CD8-positive, alpha-beta memory T cell (primary cell): Measurements from ENCODE around the gene DIP2A. TPM values are rescaled to one million over a fixed set of nuclear protein-coding genes. Genes with fewer than 3 reads are reported as not detected.
A peak's percentile ranks its signal among the peaks of the same experiment; 100 is the strongest.

ENCODE experiments used
- CTCF ChIA-PET: fragments of 350-600 bp; sonication (Branson Sonifier 250); formaldehyde crosslinking; loops from one replicate; lab custom pipeline; 2021; ENCODE audit warnings: antibody characterized with exemption; lab: Charles Lee
- POLR2A ChIA-PET: fragments of 350-600 bp; sonication (Branson Sonifier 250); formaldehyde crosslinking; loops from one replicate; lab custom pipeline; 2021; ENCODE audit warnings: antibody characterized with exemption; lab: Charles Lee
- DNase-seq, 5 donors: peaks; one replicate each; pipeline versions ENCODE4 v3.0.0 to v3.0.0-alpha.2; 2020 to 2022; ENCODE audit warnings: mixed read lengths in 1 of 5
- H3K27ac ChIP-seq: one replicate; pipeline ENCODE4 v1.7.0; 2013; ENCODE audit warnings: low read depth, mild to moderate bottlenecking, low read length, moderate library complexity
- H3K27me3 ChIP-seq: 2 replicates; pipeline ENCODE4 v1.7.0; 2013; ENCODE audit warnings: low read length, mild to moderate bottlenecking; ENCODE audit not compliant: insufficient read depth, poor library complexity, severe bottlenecking
- H3K36me3 ChIP-seq: 2 replicates; pipeline ENCODE4 v1.7.0; 2013; ENCODE audit warnings: mild to moderate bottlenecking, low read length, moderate library complexity; ENCODE audit not compliant: insufficient read depth
- H3K4me1 ChIP-seq: 2 replicates; pipeline ENCODE4 v1.7.0; 2013; ENCODE audit warnings: mild to moderate bottlenecking, low read length, moderate library complexity; ENCODE audit not compliant: insufficient read depth
- H3K4me3 ChIP-seq: 2 replicates; pipeline ENCODE4 v1.7.0; 2013; ENCODE audit warnings: mild to moderate bottlenecking, low read length
- H3K9me3 ChIP-seq: 2 replicates; pipeline ENCODE4 v1.7.0; 2013; ENCODE audit warnings: mild to moderate bottlenecking, low read length
- H3K27ac Mint-ChIP-seq, 8 donors: one replicate each; pipeline ENCODE4 v1.8.0; 2020 to 2021; ENCODE audit warnings: mixed read lengths in 8 of 8, mild to moderate bottlenecking in 6 of 8, inconsistent platforms in 3 of 8, moderate library complexity in 3 of 8
- H3K27me3 Mint-ChIP-seq, 2 donors: one replicate each; pipeline ENCODE4 v1.8.0; 2020 to 2021; ENCODE audit warnings: mixed read lengths in 2 of 2, mild to moderate bottlenecking in 1 of 2, moderate library complexity in 1 of 2
- H3K36me3 Mint-ChIP-seq, 3 donors: one replicate each; pipeline ENCODE4 v1.8.0; 2020 to 2021; ENCODE audit warnings: mixed read lengths in 3 of 3, inconsistent platforms in 1 of 3, mild to moderate bottlenecking in 1 of 3
- H3K4me1 Mint-ChIP-seq, 3 donors: one replicate each; pipeline ENCODE4 v1.8.0; 2020 to 2021; ENCODE audit warnings: mixed read lengths in 3 of 3, inconsistent platforms in 1 of 3, mild to moderate bottlenecking in 1 of 3
- H3K4me3 Mint-ChIP-seq, 7 donors: one replicate each; pipeline ENCODE4 v1.8.0; 2020 to 2021; ENCODE audit warnings: mixed read lengths in 7 of 7, mild to moderate bottlenecking in 6 of 7, moderate library complexity in 4 of 7, inconsistent platforms in 2 of 7
- H3K9me3 Mint-ChIP-seq, 5 donors: one replicate each; pipeline ENCODE4 v1.8.0; 2020 to 2022; ENCODE audit warnings: mixed read lengths in 5 of 5, mild to moderate bottlenecking in 3 of 5, moderate library complexity in 2 of 5, inconsistent platforms in 1 of 5
- polyA plus RNA-seq: library from polyadenylated mRNA; unstranded; fragments of 300-500 nt; fragmentation: Illumina TruSeq; gene quantifications from one replicate; pipeline ENCODE4 v1.2.3, GENCODE V29; 2021
- total RNA-seq, 2 experiments: library from RNA; stranded (reverse); gene quantifications; one replicate each; pipeline ENCODE4 v1.2.3, GENCODE V29; 2021

DIP2A gene
- total and polyA plus RNA-seq, 3 experiments from 2014 or later = 29.7 to 32.6 (median 29.9) TPM

GRCh38 chr21:46478910-46479309, 20.2 kb downstream of the DIP2A start:
- CTCF ChIA-PET = no interaction called here
- POLR2A ChIA-PET = interaction anchor here (0.7 kb wide), 1 partner anchor 155 kb away, joined by 3 read pairs; no protein-coding TSS in a partner anchor

GRCh38 chr21:46480466-46480865, 21.8 kb downstream of the DIP2A start:
- Mint-ChIP-seq H3K27me3 (peaks cover 0 to 2% of the 10 kb centered on the region in 2 donors), H3K36me3 (peaks cover 4 to 57% (median 8%) of the 10 kb centered on the region in 3 donors), H3K4me3 (no peak overlapping the region), H3K9me3 (no peaks in the 10 kb centered on the region), H3K27ac (peak overlapping the region in 4 of 8 donors; percentile 6 to 76 (median 48)), H3K4me1 (peaks cover 58 to 66% (median 64%) of the 10 kb centered on the region in 3 donors)
- H3K4me3 ChIP-seq = no peak overlapping the region
- POLR2A ChIA-PET = no interaction called here
- H3K9me3 ChIP-seq = no peaks in the 10 kb centered on the region
- DNase-seq = no peak
- H3K4me1 ChIP-seq = peaks cover 10% of the 10 kb centered on the region
- CTCF ChIA-PET = interaction anchor here (0.9 kb wide), 1 partner anchor 19 kb away, joined by 4 read pairs; no protein-coding TSS in a partner anchor
- H3K27me3 ChIP-seq = no peaks in the 10 kb centered on the region
- no peak overlapping the region for H3K27ac ChIP-seq
- H3K36me3 ChIP-seq = no peaks in the 10 kb centered on the region

More at GRCh38 chr21:46478910-46479309, 20.2 kb downstream of the DIP2A start:
- no peak for DNase-seq
- Histone ChIP-seq H3K27ac (no peak overlapping the region), H3K4me3 (no peak overlapping the region), H3K9me3 (no peaks in the 10 kb centered on the region), H3K27me3 (no peaks in the 10 kb centered on the region), H3K4me1 (peaks cover 10% of the 10 kb centered on the region), H3K36me3 (no peaks in the 10 kb centered on the region)
- Mint-ChIP-seq H3K4me3 (no peak overlapping the region), H3K27ac (peak overlapping the region in 3 of 8 donors; percentile 47 to 51 (median 48)), H3K27me3 (peaks cover 0 to 3% of the 10 kb centered on the region in 2 donors), H3K4me1 (peaks cover 60 to 74% (median 67%) of the 10 kb centered on the region in 3 donors), H3K9me3 (no peaks in the 10 kb centered on the region), H3K36me3 (peaks cover 0 to 49% (median 4%) of the 10 kb centered on the region in 3 donors)

- Histone ChIP-seq H3K27me3 (no peaks in the 10 kb centered on the region), H3K27ac (no peak overlapping the region), H3K9me3 (no peaks in the 10 kb centered on the region), H3K4me1 (peaks cover 10% of the 10 kb centered on the region), H3K4me3 (no peak overlapping the region), H3K36me3 (peaks cover 6% of the 10 kb centered on the region)
- no peak for DNase-seq
- Mint-ChIP-seq H3K9me3 (no peaks in the 10 kb centered on the region), H3K36me3 (peaks cover 4 to 63% (median 8%) of the 10 kb centered on the region in 3 donors), H3K27me3 (peaks cover 0 to 2% of the 10 kb centered on the region in 2 donors), H3K27ac (peak overlapping the region in 5 of 8 donors; percentile 12 to 83 (median 50)), H3K4me3 (no peak overlapping the region), H3K4me1 (peaks cover 51 to 61% (median 56%) of the 10 kb centered on the region in 3 donors)
- POLR2A ChIA-PET = no interaction called here
- CTCF ChIA-PET = no interaction called here
These were observed 23.6 kb downstream of the DIP2A start for GRCh38 chr21:46482225-46482845.

GRCh38 chr21:46482846-46483231, 24.1 kb downstream of the DIP2A start:
- ChIA-PET POLR2A (no interaction called here), CTCF (no interaction called here)
- no peak for DNase-seq
- Mint-ChIP-seq H3K4me3 (peak overlapping the region in 3 of 7 donors; percentile 25 to 62 (median 30)), H3K9me3 (no peaks in the 10 kb centered on the region), H3K36me3 (peaks cover 4 to 64% (median 8%) of the 10 kb centered on the region in 3 donors), H3K27me3 (peaks cover 0 to 2% of the 10 kb centered on the region in 2 donors), H3K27ac (peak overlapping the region in 5 of 8 donors; percentile 67 to 83 (median 72)), H3K4me1 (peaks cover 54 to 61% (median 56%) of the 10 kb centered on the region in 3 donors)
- Histone ChIP-seq H3K36me3 (peaks cover 6% of the 10 kb centered on the region), H3K4me3 (no peak overlapping the region), H3K4me1 (peaks cover 10% of the 10 kb centered on the region), H3K27me3 (no peaks in the 10 kb centered on the region), H3K27ac (no peak overlapping the region), H3K9me3 (no peaks in the 10 kb centered on the region)

- Mint-ChIP-seq H3K4me3 (peak overlapping the region in 4 of 7 donors; percentile 20 to 71 (median 49)), H3K4me1 (peaks cover 56 to 61% (median 58%) of the 10 kb centered on the region in 3 donors), H3K27me3 (peaks cover 0 to 2% of the 10 kb centered on the region in 2 donors), H3K27ac (peak overlapping the region in 7 of 8 donors; percentile 44 to 83 (median 67)), H3K9me3 (no peaks in the 10 kb centered on the region), H3K36me3 (peaks cover 4 to 65% (median 8%) of the 10 kb centered on the region in 3 donors)
- Histone ChIP-seq H3K4me1 (peaks cover 10% of the 10 kb centered on the region), H3K9me3 (no peaks in the 10 kb centered on the region), H3K36me3 (peaks cover 6% of the 10 kb centered on the region), H3K4me3 (no peak overlapping the region), H3K27ac (no peak overlapping the region), H3K27me3 (no peaks in the 10 kb centered on the region)
- ChIA-PET CTCF (no interaction called here), POLR2A (no interaction called here)
- DNase-seq = no peak
These were observed 24.9 kb downstream of the DIP2A start for GRCh38 chr21:46483300-46484295.

- POLR2A ChIA-PET = no interaction called here
- H3K36me3 ChIP-seq = peaks cover 25% of the 10 kb centered on the region
- Mint-ChIP-seq H3K4me1 (peaks cover 40 to 46% (median 43%) of the 10 kb centered on the region in 3 donors), H3K27me3 (peaks cover 0 to 2% of the 10 kb centered on the region in 2 donors), H3K27ac (peak overlapping the region in 3 of 8 donors; percentile 18 to 59 (median 42)), H3K4me3 (peak overlapping the region in 1 of 7 donors; percentile 57), H3K9me3 (no peaks in the 10 kb centered on the region), H3K36me3 (peaks cover 4 to 71% (median 7%) of the 10 kb centered on the region in 3 donors)
- no peak for DNase-seq
- H3K27ac ChIP-seq = no peak overlapping the region
- no peaks in the 10 kb centered on the region for H3K27me3 ChIP-seq
- CTCF ChIA-PET = no interaction called here
- H3K9me3 ChIP-seq = no peaks in the 10 kb centered on the region
- peaks cover 10% of the 10 kb centered on the region for H3K4me1 ChIP-seq
- no peak overlapping the region for H3K4me3 ChIP-seq
These were observed 27.9 kb downstream of the DIP2A start for GRCh38 chr21:46486481-46487126.

- CTCF ChIA-PET = no interaction called here
These were observed 30.5 kb downstream of the DIP2A start for GRCh38 chr21:46489162-46489663.

More at GRCh38 chr21:46489162-46489663, 30.5 kb downstream of the DIP2A start:
- DNase-seq = no peak
- peak overlapping the region in 5 of 8 donors; percentile 11 to 88 (median 24) for H3K27ac Mint-ChIP-seq
- no peaks in the 10 kb centered on the region for H3K27me3 ChIP-seq
- H3K4me1 ChIP-seq = no peaks in the 10 kb centered on the region
- H3K27ac ChIP-seq = no peak overlapping the region
- H3K36me3 ChIP-seq = peaks cover 44% of the 10 kb centered on the region
- POLR2A ChIA-PET = no interaction called here
- no peaks in the 10 kb centered on the region for H3K27me3 Mint-ChIP-seq
- H3K9me3 ChIP-seq = no peaks in the 10 kb centered on the region
- H3K36me3 Mint-ChIP-seq = peaks cover 22 to 89% (median 23%) of the 10 kb centered on the region in 3 donors
- H3K4me3 Mint-ChIP-seq = no peak overlapping the region
- no peaks in the 10 kb centered on the region for H3K9me3 Mint-ChIP-seq
- no peak overlapping the region for H3K4me3 ChIP-seq
- peaks cover 25 to 32% (median 26%) of the 10 kb centered on the region in 3 donors for H3K4me1 Mint-ChIP-seq
